NCI-H446 (cell line): ENCODE measurements around the gene LRP1B.
A peak's percentile ranks its signal among the peaks of the same experiment; 100 is the strongest.

Experiments used
- DNase-seq, 2 experiments: peaks; one replicate each; lab custom pipeline; 2025; lab: John Stamatoyannopoulos, UW

Gene LRP1B

DNA sequence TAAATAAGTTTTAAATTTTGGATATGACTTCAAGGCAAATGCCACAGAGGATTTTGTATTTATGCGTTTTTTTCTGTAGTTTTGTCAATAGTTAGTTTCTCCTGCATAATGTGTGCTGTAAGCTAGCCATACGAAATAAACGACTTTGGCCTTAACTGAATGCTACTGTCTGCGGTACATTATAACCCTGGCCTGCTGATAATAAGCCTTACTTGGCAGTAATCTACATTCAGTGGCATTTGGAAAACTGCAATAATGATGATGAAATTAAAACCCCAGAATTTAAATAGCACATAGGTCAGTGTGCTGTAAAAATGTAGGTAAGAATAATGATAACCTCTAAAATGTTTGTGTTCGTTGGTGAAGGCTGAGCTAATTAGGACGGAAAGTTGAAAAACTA lies 88.8 kb downstream of the LRP1B start:
- DNase-seq, result peak in 1 of 2 experiments; percentile 46

- DNase-seq, result peak in 1 of 2 experiments; percentile 48
Observed at GRCh38 chr2:142041105-142041504, 89.7 kb downstream of the LRP1B start.

DNA sequence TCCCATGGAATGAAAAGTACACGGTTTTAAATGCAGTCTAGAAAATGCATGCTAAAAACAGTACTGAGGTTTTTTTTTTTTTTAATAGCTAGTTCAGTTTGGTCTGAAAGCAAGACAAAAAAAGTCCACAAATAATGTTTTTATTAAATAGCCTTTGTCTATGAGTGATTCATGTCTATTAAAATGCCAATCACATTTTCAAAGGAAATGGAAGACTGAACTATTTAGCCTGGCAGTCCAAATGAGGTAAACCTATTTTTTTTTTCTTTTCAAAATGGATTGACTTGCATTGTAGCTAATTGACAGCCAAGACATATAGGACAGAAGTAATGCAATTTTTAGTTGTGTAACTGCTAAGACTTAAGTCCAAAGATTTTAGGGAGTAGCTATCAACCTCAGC lies 90.3 kb downstream of the LRP1B start:
- DNase-seq, result no peak

- no peak for DNase-seq
Observed at GRCh38 chr2:142038826-142039225, 92.0 kb downstream of the LRP1B start.

GRCh38 chr2:142037744-142038143 lies 93.1 kb downstream of the LRP1B start:
- peak in 1 of 2 experiments; percentile 70 for DNase-seq

DNA sequence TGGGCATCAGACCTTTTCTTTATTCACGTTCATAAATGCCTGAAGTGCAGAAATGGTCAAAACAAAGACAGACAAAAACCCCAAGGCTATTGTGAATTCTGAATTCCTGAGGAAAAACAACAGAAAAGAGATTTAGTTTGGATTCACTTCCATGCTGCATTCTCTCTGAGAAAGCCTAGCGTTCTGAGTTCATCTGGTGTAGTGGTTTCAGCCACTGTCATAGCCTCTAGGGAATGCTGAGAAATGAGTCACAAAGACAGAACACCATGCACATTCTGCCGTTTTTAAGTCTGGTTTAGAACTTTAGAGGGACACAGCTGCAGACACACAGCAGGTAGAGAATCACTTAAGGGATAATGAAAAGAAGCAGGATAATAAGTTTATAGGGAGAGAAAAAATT lies 93.8 kb downstream of the LRP1B start:
- DNase-seq, result peak in 1 of 2 experiments; percentile 36

DNA sequence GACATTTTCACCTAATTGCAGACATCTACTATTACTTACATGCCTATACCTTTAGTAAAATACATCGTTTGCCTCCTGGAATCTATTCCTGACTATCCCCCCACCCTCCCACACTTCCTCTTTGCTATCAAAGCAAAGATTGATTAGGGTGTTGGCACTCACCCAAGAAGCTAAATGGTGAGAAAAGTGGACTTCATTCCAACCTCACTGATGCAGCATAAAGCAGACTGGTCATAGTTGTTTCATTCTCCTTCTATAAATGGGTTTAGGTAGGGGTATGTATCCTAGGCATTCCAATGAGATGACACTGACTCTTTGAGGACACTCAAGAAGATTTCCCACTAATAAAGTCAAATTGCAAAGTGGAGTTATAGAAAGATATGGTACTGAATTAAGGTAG lies 97.4 kb downstream of the LRP1B start:
- no peak for DNase-seq

GRCh38 chr2:142031656-142032055 lies 99.2 kb downstream of the LRP1B start:
- DNase-seq, result no peak

DNA sequence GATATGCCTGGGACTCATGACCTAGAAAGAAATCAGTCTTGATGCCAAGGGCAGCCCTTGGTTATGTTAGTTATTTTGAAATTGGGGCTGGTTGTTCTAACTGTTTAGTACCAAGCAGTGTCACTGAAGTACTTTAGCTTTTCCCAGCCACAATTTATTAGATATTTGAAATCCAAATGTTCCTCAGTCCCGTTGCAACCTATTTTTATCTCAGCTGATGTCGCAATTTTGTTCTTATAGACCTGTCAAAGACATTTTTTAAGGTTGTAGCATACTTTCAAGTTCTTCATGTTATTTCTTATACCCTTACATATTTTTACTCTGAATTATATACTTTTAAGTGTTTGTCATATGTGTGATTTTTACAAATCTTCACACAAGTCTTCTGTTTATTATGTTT lies 100.1 kb downstream of the LRP1B start:
- DNase-seq, result no peak

DNA sequence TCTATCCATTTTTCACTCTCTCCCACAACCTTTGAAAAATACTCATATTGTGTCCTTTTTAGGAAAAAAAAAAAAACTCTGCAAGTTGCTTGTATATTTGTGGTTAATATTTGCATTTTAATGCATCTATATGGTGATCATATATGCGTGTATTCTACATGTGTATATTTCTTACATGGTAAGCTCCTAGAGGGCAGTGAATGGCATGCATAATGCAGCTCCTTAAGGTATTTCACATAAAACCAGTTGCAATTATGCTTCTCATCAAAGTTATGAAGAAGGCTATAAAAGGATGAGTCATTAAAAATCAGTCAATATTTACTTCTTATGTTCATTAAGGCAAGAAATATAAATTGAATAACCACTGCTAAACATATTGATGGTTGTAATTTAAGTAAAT lies 100.8 kb downstream of the LRP1B start:
- no peak for DNase-seq

- no peak for DNase-seq
Observed at GRCh38 chr2:142025394-142025793, 105.4 kb downstream of the LRP1B start.

- DNase-seq, result no peak
Observed at GRCh38 chr2:142020368-142020767, 110.4 kb downstream of the LRP1B start.

- no peak for DNase-seq
Observed at GRCh38 chr2:142014536-142014935, 116.3 kb downstream of the LRP1B start.

DNA sequence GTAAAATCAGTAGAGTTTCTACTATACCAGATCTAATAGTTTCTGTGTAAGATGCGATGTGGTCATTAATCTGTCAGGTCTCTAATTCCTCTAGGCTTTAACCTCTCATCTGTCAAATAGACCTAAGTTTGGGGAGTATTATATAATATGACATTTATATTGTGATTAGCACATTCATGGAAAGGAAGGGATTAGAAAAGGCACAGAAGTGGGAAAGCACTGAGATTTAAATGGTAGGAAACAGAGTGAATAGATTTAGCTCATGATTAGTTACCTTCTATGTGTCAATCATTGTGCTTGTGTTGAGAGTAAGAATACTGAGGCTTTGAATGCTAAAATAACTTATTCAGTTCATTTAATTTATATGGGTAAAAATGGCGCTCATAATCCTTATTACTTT lies 118.0 kb downstream of the LRP1B start:
- DNase-seq, result no peak

- no peak for DNase-seq
Observed at GRCh38 chr2:142010477-142011270, 120.1 kb downstream of the LRP1B start.

DNA sequence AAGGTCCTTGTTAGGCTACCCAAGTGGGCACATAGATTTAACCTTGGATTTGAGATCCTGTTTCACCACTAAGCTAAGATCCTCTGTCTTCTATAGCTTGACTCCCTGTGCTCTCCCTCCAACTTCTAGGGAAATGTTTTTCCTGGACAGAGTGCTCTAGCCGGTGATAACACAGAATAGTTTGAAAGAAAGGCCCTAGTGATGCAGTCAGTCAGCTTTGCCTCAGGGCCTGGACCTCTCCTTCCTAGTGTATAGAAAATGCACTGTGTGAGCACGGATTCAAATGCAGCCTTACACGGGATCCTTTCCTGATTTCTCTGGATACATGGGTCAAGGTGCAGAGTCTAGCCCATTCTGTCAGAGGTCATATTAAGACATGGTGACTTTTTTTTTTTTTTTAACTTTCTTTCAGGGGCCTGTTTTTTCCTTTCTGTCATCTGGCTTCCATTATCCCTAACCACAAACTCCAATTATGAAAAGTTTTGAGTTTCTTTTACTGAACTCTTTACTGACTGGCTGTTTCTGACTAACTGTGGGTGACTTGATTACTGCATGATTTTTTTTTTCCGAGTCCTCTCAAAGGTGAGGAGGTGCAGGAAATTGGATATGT lies 122.6 kb downstream of the LRP1B start:
- no peak for DNase-seq

GRCh38 chr2:141994066-141994465 lies 136.8 kb downstream of the LRP1B start:
- no peak for DNase-seq

- DNase-seq, result no peak
Observed at GRCh38 chr2:141992695-141993094, 138.1 kb downstream of the LRP1B start.

DNA sequence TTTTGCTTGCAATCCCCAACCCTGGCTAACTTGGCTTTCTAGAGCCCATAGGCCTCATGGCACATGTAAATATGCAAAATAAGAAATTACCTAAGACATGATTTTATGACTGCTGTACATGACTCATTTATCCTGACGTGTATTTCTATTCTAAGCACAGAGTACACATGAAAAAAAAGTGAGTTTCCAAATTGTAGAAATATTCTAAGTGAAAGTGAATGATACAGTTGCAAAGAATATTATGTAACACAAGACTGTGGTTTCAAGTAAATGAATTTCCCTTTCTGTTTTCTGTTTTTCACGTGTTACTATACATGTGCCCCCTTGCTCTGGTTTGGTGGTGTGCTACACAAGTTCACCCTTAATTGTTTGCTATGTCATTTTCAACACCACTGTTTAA lies 162.4 kb downstream of the LRP1B start:
- DNase-seq, result peak in 1 of 2 experiments; percentile 6

- no peak for DNase-seq
Observed at GRCh38 chr2:141967980-141968379, 162.8 kb downstream of the LRP1B start.

DNA sequence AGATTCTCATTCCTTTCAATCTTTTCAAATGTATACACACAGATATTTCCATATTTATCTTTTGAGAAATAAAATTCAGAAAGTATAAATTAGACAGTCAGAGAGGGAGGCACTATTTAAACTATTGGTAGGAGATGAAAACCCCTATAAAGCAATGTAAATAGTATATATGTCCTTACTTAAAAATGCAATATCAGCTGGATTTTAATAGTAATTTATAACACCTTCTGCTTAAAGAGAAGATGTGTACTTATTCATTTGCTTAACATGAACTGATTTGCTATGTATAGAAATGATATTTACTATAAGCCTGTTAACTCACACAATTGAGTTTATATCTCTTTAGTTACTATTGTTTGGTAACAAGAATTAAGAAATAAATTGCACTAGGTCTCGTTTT lies 163.3 kb downstream of the LRP1B start:
- DNase-seq, result no peak

GRCh38 chr2:141959941-141960340 lies 170.9 kb downstream of the LRP1B start:
- no peak for DNase-seq

- DNase-seq, result no peak
Observed at GRCh38 chr2:141959016-141959415, 171.8 kb downstream of the LRP1B start.
